Neural cell (in vitro differentiated cells): ENCODE results near the gene SLC66A1. TPM values are rescaled to one million over a fixed set of nuclear protein-coding genes. Genes with fewer than 3 reads are reported as not detected.

Source experiments
- H2AFZ ChIP-seq: fragments of 200-600, 300-800 bp; sonication (generic), shearing (Covaris generic); 2 replicates; pipeline ENCODE4 v1.6.0; 2014; ENCODE audit warnings: low read depth, mild to moderate bottlenecking, antibody characterized with exemption, low read length, moderate library complexity
- H3F3A ChIP-seq: fragments of 200-600 bp; shearing (Covaris generic); 2 replicates; pipeline ENCODE4 v1.6.1; 2016; ENCODE audit warnings: mild to moderate bottlenecking, moderate library complexity, mixed read lengths, antibody characterized with exemption, low read length; ENCODE audit not compliant: insufficient read depth, poor library complexity, severe bottlenecking
- H3K27ac ChIP-seq: fragments of 200-600, 300-800 bp; sonication (generic), shearing (Covaris generic); 2 replicates; pipeline ENCODE4 v1.5.1; 2014; ENCODE audit warnings: mild to moderate bottlenecking, low read length, moderate library complexity
- H3K27me3 ChIP-seq: fragments of 300-800, 200-600 bp; sonication (generic), shearing (Covaris generic); 2 replicates; pipeline ENCODE4 v1.6.0; 2014; ENCODE audit warnings: mild to moderate bottlenecking, low read depth, low read length, moderate library complexity; ENCODE audit not compliant: insufficient read depth
- H3K36me3 ChIP-seq: fragments of 300-800, 200-600 bp; sonication (generic), shearing (Covaris generic); 2 replicates; pipeline ENCODE4 v1.5.1; 2014; ENCODE audit warnings: mild to moderate bottlenecking, antibody characterized with exemption, low read length, moderate library complexity; ENCODE audit not compliant: insufficient read depth
- H3K4me2 ChIP-seq: fragments of 300-800, 200-600 bp; sonication (generic), shearing (Covaris generic); 2 replicates; pipeline ENCODE4 v1.6.0; 2014; ENCODE audit warnings: mild to moderate bottlenecking, low read length
- H3K4me3 ChIP-seq: fragments of 300-800, 200-600 bp; sonication (generic), shearing (Covaris generic); 2 replicates; pipeline ENCODE4 v1.5.1; 2014; ENCODE audit warnings: mild to moderate bottlenecking, low read length, moderate library complexity
- H3K79me2 ChIP-seq: fragments of 200-600 bp; shearing (Covaris generic); replicated peaks from 2 replicates; pipeline ENCODE4 v1.6.0; 2014; ENCODE audit warnings: mild to moderate bottlenecking, low read length, moderate library complexity; ENCODE audit not compliant: insufficient read depth
- H3K9ac ChIP-seq: fragments of 300-800, 200-600 bp; sonication (generic), shearing (Covaris generic); 2 replicates; pipeline ENCODE4 v1.6.1; 2016; ENCODE audit warnings: mild to moderate bottlenecking, low read length, mixed read lengths
- H3K9me2 ChIP-seq: fragments of 200-600 bp; shearing (Covaris generic); 2 replicates; pipeline ENCODE4 v1.6.1; 2016; ENCODE audit warnings: mild to moderate bottlenecking, low read length, mixed read lengths; ENCODE audit not compliant: insufficient read depth
- H3K9me3 ChIP-seq: fragments of 200-600, 300-800 bp; sonication (generic), shearing (Covaris generic); 2 replicates; pipeline ENCODE4 v1.6.1; 2016; ENCODE audit warnings: mild to moderate bottlenecking, mixed run types, low read length, moderate library complexity, mixed read lengths
- H4K20me1 ChIP-seq: fragments of 200-600 bp; shearing (Covaris generic); 2 replicates; pipeline ENCODE4 v1.6.1; 2016; ENCODE audit warnings: mild to moderate bottlenecking, mixed run types; ENCODE audit not compliant: insufficient read depth
- EP300 ChIP-seq: fragments of 450-650 bp; conservative IDR thresholded peaks from 2 replicates; pipeline ENCODE4 v1.6.1; 2014; ENCODE audit warnings: antibody characterized with exemption, mild to moderate bottlenecking, moderate library complexity; ENCODE audit not compliant: poor library complexity, severe bottlenecking
- EZH2 ChIP-seq: fragments of 200-600, 300-800 bp; shearing (Covaris generic), sonication (generic); IDR thresholded peaks from 2 replicates; pipeline ENCODE4 v1.6.1; 2014; ENCODE audit warnings: antibody characterized with exemption, low read length, borderline replicate concordance, mild to moderate bottlenecking; ENCODE audit not compliant: insufficient read depth, poor library complexity, severe bottlenecking
- MXI1 ChIP-seq: fragments of 450-650 bp; conservative IDR thresholded peaks from 2 replicates; pipeline ENCODE4 v1.6.1; 2014; ENCODE audit warnings: antibody characterized with exemption, mild to moderate bottlenecking; ENCODE audit not compliant: poor library complexity, severe bottlenecking
- POLR2AphosphoS5 ChIP-seq: IDR thresholded peaks from 2 replicates; pipeline ENCODE4 v1.6.1; 2012
- RAD21 ChIP-seq: fragments of 450-650 bp; conservative IDR thresholded peaks from 2 replicates; pipeline ENCODE4 v1.6.1; 2014; ENCODE audit warnings: antibody characterized with exemption, mild to moderate bottlenecking, moderate library complexity
- REST ChIP-seq: IDR thresholded peaks from 2 replicates; pipeline ENCODE4 v1.6.1; 2012; ENCODE audit warnings: borderline replicate concordance
- SMC3 ChIP-seq: fragments of 450-650 bp; conservative IDR thresholded peaks from 2 replicates; pipeline ENCODE4 v1.6.1; 2014; ENCODE audit warnings: antibody characterized with exemption, mild to moderate bottlenecking, moderate library complexity; ENCODE audit not compliant: poor library complexity
- TAF1 ChIP-seq: IDR thresholded peaks from 2 replicates; pipeline ENCODE4 v1.6.1; 2012; ENCODE audit warnings: low read depth
- polyA plus RNA-seq: library from polyadenylated mRNA; depleted of rRNA; stranded (reverse); fragments of >200 nt; gene quantifications from 2 replicates; pipeline ENCODE4 v1.2.3, GENCODE V29; 2014
- TF ChIP-seq, protein P1 (sequence below): fragments of 450-650 bp; IDR thresholded peaks from 2 replicates; pipeline ENCODE4 v1.5.1; 2014; ENCODE audit warnings: antibody characterized with exemption, mild to moderate bottlenecking, moderate library complexity; ENCODE audit not compliant: poor library complexity, severe bottlenecking

SLC66A1 gene
- polyA plus RNA-seq, 1 donor from 2014 or later: 31.8 TPM

GRCh38 chr1:19361611-19362147, 49.6 kb downstream of the SLC66A1 start:
- TF ChIP-seq EZH2: no peak
- no peak for TF ChIP-seq POLR2AphosphoS5
- no peak for TF ChIP-seq TAF1
- no peak for TF ChIP-seq RAD21
- TF ChIP-seq REST: no peak
- TF ChIP-seq, protein P1, sequence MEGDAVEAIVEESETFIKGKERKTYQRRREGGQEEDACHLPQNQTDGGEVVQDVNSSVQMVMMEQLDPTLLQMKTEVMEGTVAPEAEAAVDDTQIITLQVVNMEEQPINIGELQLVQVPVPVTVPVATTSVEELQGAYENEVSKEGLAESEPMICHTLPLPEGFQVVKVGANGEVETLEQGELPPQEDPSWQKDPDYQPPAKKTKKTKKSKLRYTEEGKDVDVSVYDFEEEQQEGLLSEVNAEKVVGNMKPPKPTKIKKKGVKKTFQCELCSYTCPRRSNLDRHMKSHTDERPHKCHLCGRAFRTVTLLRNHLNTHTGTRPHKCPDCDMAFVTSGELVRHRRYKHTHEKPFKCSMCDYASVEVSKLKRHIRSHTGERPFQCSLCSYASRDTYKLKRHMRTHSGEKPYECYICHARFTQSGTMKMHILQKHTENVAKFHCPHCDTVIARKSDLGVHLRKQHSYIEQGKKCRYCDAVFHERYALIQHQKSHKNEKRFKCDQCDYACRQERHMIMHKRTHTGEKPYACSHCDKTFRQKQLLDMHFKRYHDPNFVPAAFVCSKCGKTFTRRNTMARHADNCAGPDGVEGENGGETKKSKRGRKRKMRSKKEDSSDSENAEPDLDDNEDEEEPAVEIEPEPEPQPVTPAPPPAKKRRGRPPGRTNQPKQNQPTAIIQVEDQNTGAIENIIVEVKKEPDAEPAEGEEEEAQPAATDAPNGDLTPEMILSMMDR: no peak
- TF ChIP-seq MXI1: no peak
- no peak for TF ChIP-seq EP300
- no peak for TF ChIP-seq SMC3
- H3F3A ChIP-seq: no peaks in the 10 kb centered on the region
- H3K9me3 ChIP-seq: no peaks in the 10 kb centered on the region
- no peak overlapping the region for H3K27ac ChIP-seq
- H3K4me2 ChIP-seq: no peak overlapping the region
- H2AFZ ChIP-seq: no peak overlapping the region
- no peaks in the 10 kb centered on the region for H3K36me3 ChIP-seq
- H3K4me3 ChIP-seq: no peak overlapping the region
- no peaks in the 10 kb centered on the region for H4K20me1 ChIP-seq
- no peaks in the 10 kb centered on the region for H3K79me2 ChIP-seq
- H3K9ac ChIP-seq: no peak overlapping the region
- H3K9me2 ChIP-seq: no peaks in the 10 kb centered on the region
- H3K27me3 ChIP-seq: no peaks in the 10 kb centered on the region

DNA sequence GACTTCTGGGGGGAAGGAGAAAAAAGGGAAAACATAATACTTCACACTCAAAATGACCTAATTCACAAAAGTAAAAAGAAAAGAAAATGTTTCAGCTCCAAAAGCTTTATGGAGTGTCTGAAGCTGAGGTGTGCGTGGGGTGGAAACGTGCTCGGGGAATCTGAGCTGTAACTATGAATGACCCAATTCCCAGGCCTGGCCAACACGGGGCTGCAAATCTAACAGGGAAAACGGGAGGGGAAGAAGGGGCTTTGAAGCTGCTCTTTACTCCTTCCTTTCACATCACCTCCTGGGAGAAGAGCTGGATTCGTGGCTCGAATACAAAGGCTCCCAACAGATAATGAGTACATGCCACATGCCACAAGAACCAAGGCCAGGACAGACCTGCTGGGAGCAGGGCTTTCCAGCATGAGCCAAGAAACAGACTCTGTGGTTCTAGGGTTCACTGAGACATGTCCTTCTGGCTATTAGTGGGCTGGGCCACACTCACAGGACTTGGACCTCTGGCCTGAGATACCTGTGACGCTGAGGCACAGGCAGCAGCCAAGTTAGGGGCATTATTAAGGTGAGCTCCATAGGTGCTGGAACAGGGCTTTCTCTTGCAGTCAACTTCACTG, 51.5 kb downstream of the SLC66A1 start:
- H3K27ac ChIP-seq: no peak overlapping the region

More for the DNA sequence above, 51.5 kb downstream of the SLC66A1 start:
- H2AFZ ChIP-seq: no peak overlapping the region
- no peaks in the 10 kb centered on the region for H4K20me1 ChIP-seq
- H3K27me3 ChIP-seq: no peaks in the 10 kb centered on the region
- H3F3A ChIP-seq: no peaks in the 10 kb centered on the region
- H3K4me3 ChIP-seq: no peak overlapping the region
- no peaks in the 10 kb centered on the region for H3K79me2 ChIP-seq
- TF ChIP-seq REST: no peak
- TF ChIP-seq RAD21: no peak
- no peak for TF ChIP-seq SMC3
- TF ChIP-seq, protein P1: no peak
- no peak overlapping the region for H3K9ac ChIP-seq
- no peaks in the 10 kb centered on the region for H3K9me2 ChIP-seq
- no peaks in the 10 kb centered on the region for H3K36me3 ChIP-seq
- no peaks in the 10 kb centered on the region for H3K9me3 ChIP-seq
- no peak overlapping the region for H3K4me2 ChIP-seq
